HEK293 (cell line): Measurements from ENCODE around the gene WFS1.

Experiments
- CTCF ChIP-seq: fragments of 450-650 bp; formaldehyde crosslinking; IDR thresholded peaks from 2 replicates; pipeline ENCODE4 v1.5.1; 2016; ENCODE audit warnings: missing biosample characterization, missing genetic modification characterization
- PATZ1 ChIP-seq: fragments of 450-650 bp; formaldehyde crosslinking; IDR thresholded peaks from 2 replicates; pipeline ENCODE4 v1.5.1; 2016; ENCODE audit warnings: missing biosample characterization, missing genetic modification characterization
- ZBTB1 ChIP-seq: fragments of 450-650 bp; formaldehyde crosslinking; IDR thresholded peaks from 2 replicates; pipeline ENCODE4 v1.5.1; 2016; ENCODE audit warnings: missing biosample characterization, missing genetic modification characterization
- ZBTB11 ChIP-seq: fragments of 450-650 bp; formaldehyde crosslinking; conservative IDR thresholded peaks from 2 replicates; pipeline ENCODE4 v1.5.1; 2016; ENCODE audit warnings: low read depth, missing biosample characterization, missing genetic modification characterization
- ZBTB21 ChIP-seq: fragments of 450-650 bp; formaldehyde crosslinking; IDR thresholded peaks from 2 replicates; pipeline ENCODE4 v1.5.1; 2017; ENCODE audit warnings: missing biosample characterization, missing genetic modification characterization
- ZBTB26 ChIP-seq: fragments of 450-650 bp; formaldehyde crosslinking; optimal IDR thresholded peaks from 2 replicates; pipeline ENCODE3; 2016; ENCODE audit warnings: missing biosample characterization, mild to moderate bottlenecking, missing genetic modification characterization
- ZNF138 ChIP-seq: fragments of 450-650 bp; formaldehyde crosslinking; IDR thresholded peaks from 2 replicates; pipeline ENCODE4 v1.5.1; 2016; ENCODE audit warnings: missing biosample characterization, missing genetic modification characterization, borderline replicate concordance

DNA sequence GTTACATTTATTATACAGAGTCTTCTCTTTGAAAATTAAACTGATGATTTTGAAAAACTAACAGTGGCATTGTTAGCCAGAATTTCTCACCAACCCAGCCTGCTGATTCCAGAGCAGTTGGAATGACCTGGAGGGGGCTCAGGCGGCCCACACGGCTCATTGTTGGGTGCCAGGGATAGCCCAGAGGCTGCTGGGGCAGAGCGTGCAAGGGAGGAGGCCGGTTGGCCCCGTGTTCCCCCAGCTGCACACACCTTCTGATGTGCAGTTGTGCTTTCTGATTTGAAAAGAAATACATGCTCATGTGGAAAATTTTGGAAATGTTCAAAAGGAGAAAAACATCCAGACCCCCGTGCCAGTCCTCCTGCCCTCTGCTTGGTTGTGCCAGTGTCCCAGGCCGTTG, 20.6 kb downstream of the WFS1 start:
- TF ChIP-seq ZNF138 (tag by site-specific recombination) (no peak), CTCF (tag by site-specific recombination) (no peak), ZBTB11 (tag by site-specific recombination) (no peak), ZBTB21 (tag by site-specific recombination) (no peak), PATZ1 (tag by site-specific recombination) (no peak), ZBTB26 (tag by site-specific recombination) (no peak), ZBTB1 (tag by site-specific recombination) (no peak)
